GM06990 (cell line): ENCODE data around the gene CLASP1.

Experiments used
- DNase-seq: peaks from one replicate; pipeline ENCODE4 v3.0.0-alpha.2; 2011; ENCODE audit not compliant: insufficient read length; ENCODE audit errors: extremely low read depth
- H3K27me3 ChIP-seq: replicated peaks from 2 replicates; pipeline ENCODE4 v1.6.0; 2011; ENCODE audit warnings: low read length; ENCODE audit not compliant: control insufficient read depth, insufficient read depth
- H3K36me3 ChIP-seq: 2 replicates; pipeline ENCODE4 v1.5.1; 2011; ENCODE audit warnings: low read length; ENCODE audit not compliant: control insufficient read depth, insufficient read depth
- H3K4me3 ChIP-seq: replicated peaks from 2 replicates; pipeline ENCODE4 v1.5.1; 2011; ENCODE audit warnings: low read depth, mild to moderate bottlenecking, control low read depth, low read length
- TF ChIP-seq, protein P1 (sequence below): IDR thresholded peaks from 2 replicates; pipeline ENCODE4 v1.5.1; 2011; ENCODE audit warnings: low read length, control low read depth, mild to moderate bottlenecking, inconsistent platforms; ENCODE audit not compliant: insufficient read depth, poor library complexity, severe bottlenecking

The CLASP1 gene

DNA sequence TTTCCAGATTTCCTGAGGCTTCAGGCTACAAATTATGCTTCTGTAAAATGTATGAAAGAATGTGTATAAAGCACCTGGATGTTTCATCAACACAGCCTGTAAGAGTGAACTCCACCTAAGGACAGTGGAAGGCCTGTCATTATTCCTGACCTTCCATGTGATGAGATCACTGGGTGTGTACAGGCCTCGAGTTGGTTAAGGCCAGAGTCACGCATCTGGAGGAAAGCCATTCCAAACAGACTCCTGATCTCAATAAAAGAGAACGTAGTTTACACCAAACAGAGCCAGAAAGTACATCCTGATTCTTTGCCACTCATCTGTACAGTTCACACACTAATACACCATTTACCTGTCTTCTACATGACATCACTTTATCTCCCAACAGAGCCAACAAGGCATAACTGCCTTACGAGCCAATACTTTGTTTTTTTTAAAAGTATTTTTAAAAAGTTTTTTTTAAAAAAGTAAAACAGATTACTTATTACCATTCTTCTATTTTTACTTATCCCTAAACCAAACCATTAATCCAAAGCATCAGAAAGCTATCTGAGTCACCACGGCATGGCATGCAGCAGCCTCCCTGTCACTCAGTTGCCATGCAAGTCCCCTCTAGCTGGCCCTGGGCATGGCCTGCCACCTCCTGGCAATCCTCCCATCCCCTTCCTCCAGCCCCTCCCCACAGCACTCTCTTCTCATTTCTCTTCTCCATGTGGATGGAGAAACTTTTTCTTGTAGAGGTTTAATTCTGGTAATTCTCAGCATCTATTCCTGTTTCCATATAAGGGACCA lies 285.4 kb downstream of the CLASP1 start:
- Histone ChIP-seq H3K27me3 (no peaks in the 10 kb centered on the region), H3K4me3 (no peak overlapping the region), H3K36me3 (peaks cover 30% of the 10 kb centered on the region)
- no peak for DNase-seq
- TF ChIP-seq, protein P1, sequence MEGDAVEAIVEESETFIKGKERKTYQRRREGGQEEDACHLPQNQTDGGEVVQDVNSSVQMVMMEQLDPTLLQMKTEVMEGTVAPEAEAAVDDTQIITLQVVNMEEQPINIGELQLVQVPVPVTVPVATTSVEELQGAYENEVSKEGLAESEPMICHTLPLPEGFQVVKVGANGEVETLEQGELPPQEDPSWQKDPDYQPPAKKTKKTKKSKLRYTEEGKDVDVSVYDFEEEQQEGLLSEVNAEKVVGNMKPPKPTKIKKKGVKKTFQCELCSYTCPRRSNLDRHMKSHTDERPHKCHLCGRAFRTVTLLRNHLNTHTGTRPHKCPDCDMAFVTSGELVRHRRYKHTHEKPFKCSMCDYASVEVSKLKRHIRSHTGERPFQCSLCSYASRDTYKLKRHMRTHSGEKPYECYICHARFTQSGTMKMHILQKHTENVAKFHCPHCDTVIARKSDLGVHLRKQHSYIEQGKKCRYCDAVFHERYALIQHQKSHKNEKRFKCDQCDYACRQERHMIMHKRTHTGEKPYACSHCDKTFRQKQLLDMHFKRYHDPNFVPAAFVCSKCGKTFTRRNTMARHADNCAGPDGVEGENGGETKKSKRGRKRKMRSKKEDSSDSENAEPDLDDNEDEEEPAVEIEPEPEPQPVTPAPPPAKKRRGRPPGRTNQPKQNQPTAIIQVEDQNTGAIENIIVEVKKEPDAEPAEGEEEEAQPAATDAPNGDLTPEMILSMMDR: no peak

DNA sequence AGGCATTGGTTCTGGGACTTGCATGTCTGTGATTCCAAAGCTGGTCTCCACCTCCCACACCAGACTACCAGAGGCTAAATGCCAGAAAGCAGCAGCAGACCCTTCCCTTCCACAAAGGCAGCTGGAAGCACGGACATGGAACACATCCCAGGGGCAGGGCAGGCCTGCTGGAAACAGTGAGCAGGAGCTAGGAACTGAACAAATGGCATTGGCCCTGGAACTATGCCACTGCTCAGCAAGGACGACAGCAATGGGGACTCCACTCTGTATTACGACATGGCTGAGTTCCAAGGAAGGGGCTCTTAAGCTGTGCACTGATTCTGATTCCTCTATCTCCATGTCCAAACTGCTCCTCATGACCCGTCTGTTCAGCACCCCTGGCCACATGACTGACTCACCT lies 286.5 kb downstream of the CLASP1 start:
- H3K36me3 ChIP-seq: peaks cover 31% of the 10 kb centered on the region
- DNase-seq: no peak
- TF ChIP-seq, protein P1: no peak
- no peaks in the 10 kb centered on the region for H3K27me3 ChIP-seq
- H3K4me3 ChIP-seq: no peak overlapping the region

DNA sequence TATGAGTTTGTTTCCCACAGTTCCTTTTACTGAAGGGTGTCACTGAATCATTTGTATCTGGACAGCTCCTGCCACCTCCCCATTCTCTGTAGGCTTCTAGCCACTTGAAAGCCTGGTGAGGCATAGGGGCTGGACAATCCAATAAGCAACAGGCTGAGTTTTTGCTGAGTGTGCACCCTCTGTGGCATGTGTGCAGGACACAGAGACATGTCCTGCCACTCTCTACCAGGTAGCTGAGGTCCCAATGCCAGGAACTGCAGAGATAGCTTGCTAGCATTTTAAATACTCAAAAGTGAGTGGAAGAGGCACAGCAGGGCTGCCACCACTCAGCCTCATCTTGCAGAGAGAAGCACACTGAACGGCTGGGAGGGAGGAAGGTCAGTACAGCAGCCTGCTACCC lies 287.0 kb downstream of the CLASP1 start:
- Histone ChIP-seq H3K4me3 (no peak overlapping the region), H3K36me3 (peaks cover 31% of the 10 kb centered on the region), H3K27me3 (no peaks in the 10 kb centered on the region)
- DNase-seq: no peak
- TF ChIP-seq, protein P1: no peak

DNA sequence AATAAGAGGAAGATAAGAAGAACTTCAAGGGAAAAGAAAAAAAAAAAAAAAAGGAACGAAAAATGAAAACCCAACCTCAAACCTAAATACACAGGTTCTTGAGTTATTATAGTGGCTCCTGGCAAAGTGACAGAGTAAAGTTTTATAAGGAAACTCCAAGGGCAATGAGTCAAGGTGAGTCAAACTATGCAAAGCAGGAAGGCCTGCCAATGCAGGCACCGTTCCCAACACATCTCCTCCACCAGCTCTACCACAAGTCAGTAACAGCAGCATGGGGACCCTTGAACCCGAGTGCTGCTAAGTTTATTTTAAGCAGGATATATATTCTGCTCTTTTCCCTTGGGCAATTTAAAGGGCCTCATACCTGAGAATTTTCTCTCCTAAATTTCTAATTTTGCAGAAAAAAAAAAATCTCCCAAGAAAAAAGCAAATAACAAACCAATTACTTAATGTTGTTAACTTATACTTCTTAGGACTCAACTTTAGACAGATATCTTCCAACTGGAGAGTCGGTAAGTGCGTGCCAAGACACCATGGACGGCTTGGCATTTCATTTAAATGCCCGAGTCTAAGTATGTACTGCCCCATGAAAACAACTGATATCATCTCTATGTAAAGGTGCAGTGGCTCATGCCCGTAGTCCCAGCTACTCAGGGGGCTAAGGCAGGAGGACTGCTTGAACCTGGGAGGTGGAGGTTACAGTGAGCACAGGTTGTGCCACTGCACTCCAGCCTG lies 288.5 kb downstream of the CLASP1 start:
- no peak for DNase-seq
- peaks cover 27% of the 10 kb centered on the region for H3K36me3 ChIP-seq
- TF ChIP-seq, protein P1: no peak
- no peaks in the 10 kb centered on the region for H3K27me3 ChIP-seq
- no peak overlapping the region for H3K4me3 ChIP-seq

DNA sequence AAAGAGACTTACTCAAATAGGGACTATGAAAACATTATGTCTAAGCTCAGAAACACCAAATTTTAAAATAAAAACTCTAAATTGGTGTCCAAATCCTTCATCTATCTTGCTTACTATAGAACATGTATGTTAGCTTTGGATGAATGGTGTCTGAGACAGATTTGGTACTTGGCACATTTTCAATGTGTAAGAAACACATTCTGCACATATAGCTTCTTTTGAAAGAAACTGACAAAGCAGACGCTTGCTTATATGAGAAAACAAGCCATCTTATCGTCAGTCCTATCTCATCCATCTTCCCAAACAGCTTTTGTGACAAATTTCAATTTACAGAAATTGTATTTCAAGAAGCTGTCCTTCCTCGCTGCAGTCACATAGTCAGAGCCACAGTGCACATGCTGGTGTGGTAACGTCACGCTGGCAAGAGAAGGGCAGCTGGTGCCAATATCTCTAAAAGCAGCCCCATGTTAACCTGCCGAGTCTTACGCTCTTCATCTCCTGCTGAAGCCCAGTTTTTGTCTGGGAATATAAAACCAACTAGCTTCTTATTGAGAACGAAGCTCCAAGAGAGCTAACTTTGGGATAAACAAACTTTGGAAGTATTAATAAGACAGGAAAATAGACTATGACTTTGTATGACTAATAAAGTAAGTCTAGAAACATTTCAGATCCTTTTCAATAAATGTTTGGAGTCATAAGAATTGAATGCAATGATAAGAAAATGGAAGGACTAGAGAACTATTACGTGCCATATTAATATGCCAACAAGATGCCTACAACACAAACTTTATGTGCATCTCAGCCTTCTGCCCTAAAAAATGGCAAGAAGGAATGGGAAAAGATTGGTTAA lies 289.3 kb downstream of the CLASP1 start:
- TF ChIP-seq, protein P1: no peak
- Histone ChIP-seq H3K27me3 (no peaks in the 10 kb centered on the region), H3K36me3 (peaks cover 27% of the 10 kb centered on the region), H3K4me3 (no peak overlapping the region)
- no peak for DNase-seq
